ENCODE results near the gene TRPV4. TPM values are rescaled to one million over a fixed set of nuclear protein-coding genes. Genes with fewer than 3 reads are reported as not detected.

TRPV4 gene
- total RNA-seq, 4 donors from 2014 or later: not detected

GRCh38 chr12:109758426-109759420 lies 74.5 kb downstream of the TRPV4 start:
- no peak for DNase-seq

GRCh38 chr12:109757671-109758265 lies 75.4 kb downstream of the TRPV4 start:
- no peak overlapping the region for H3K27ac ChIP-seq
- H3K9me3 ChIP-seq: no peaks in the 10 kb centered on the region
- intact Hi-C loops (cut with DNase I; ENCODE audit: low total_unique reads): no loop called here
- no peak for ATAC-seq
- H3K4me3 ChIP-seq: no peak overlapping the region
- in situ Hi-C loops (cut with MboI; ENCODE audit: low sequenced_read_pairs in 4 of 4): no loop called here
- DNase-seq: no peak
- H3K27me3 ChIP-seq: no peaks in the 10 kb centered on the region
- no peaks in the 10 kb centered on the region for H3K4me1 ChIP-seq
- TF ChIP-seq POLR2A (IDR thresholded peaks at IDR 0.05) (no peak), CTCF (IDR thresholded peaks at IDR 0.05 in 4 of 5, conservative IDR thresholded peaks at IDR 0.05 in 1 of 5) (no peak)
- H3K36me3 ChIP-seq: no peaks in the 10 kb centered on the region

More at GRCh38 chr12:109758426-109759420, 74.5 kb downstream of the TRPV4 start:
- H3K9me3 ChIP-seq: no peaks in the 10 kb centered on the region
- no peak overlapping the region for H3K27ac ChIP-seq
- in situ Hi-C loops (cut with MboI; ENCODE audit: low sequenced_read_pairs in 4 of 4): no loop called here
- no peaks in the 10 kb centered on the region for H3K36me3 ChIP-seq
- TF ChIP-seq CTCF (IDR thresholded peaks at IDR 0.05 in 4 of 5, conservative IDR thresholded peaks at IDR 0.05 in 1 of 5): no peak
- TF ChIP-seq POLR2A (IDR thresholded peaks at IDR 0.05): no peak
- H3K4me1 ChIP-seq: no peaks in the 10 kb centered on the region
- no peak overlapping the region for H3K4me3 ChIP-seq
- no peaks in the 10 kb centered on the region for H3K27me3 ChIP-seq
- no peak for ATAC-seq
- intact Hi-C loops (cut with DNase I; ENCODE audit: low total_unique reads): no loop called here

- Histone ChIP-seq H3K4me1 (no peaks in the 10 kb centered on the region), H3K36me3 (no peaks in the 10 kb centered on the region), H3K27ac (no peak overlapping the region), H3K27me3 (no peaks in the 10 kb centered on the region), H3K4me3 (no peak overlapping the region), H3K9me3 (no peaks in the 10 kb centered on the region)
- no peak for DNase-seq
- in situ Hi-C loops (cut with MboI; ENCODE audit: low sequenced_read_pairs in 4 of 4): no loop called here
- intact Hi-C loops (cut with DNase I; ENCODE audit: low total_unique reads): no loop called here
- no peak for ATAC-seq
- TF ChIP-seq CTCF (IDR thresholded peaks at IDR 0.05 in 4 of 5, conservative IDR thresholded peaks at IDR 0.05 in 1 of 5): no peak
- TF ChIP-seq POLR2A (IDR thresholded peaks at IDR 0.05): no peak
Observed at GRCh38 chr12:109756457-109756856, 76.7 kb downstream of the TRPV4 start.

- H3K27me3 ChIP-seq: no peaks in the 10 kb centered on the region
- no peak overlapping the region for H3K4me3 ChIP-seq
- ATAC-seq: no peak
- no peaks in the 10 kb centered on the region for H3K4me1 ChIP-seq
- in situ Hi-C loops (cut with MboI; ENCODE audit: low sequenced_read_pairs in 4 of 4) (no loop called here), intact Hi-C loops (cut with DNase I; ENCODE audit: low total_unique reads) (no loop called here)
- TF ChIP-seq CTCF (IDR thresholded peaks at IDR 0.05 in 4 of 5, conservative IDR thresholded peaks at IDR 0.05 in 1 of 5): no peak
- no peak for TF ChIP-seq POLR2A (IDR thresholded peaks at IDR 0.05)
- H3K36me3 ChIP-seq: no peaks in the 10 kb centered on the region
- H3K9me3 ChIP-seq: no peaks in the 10 kb centered on the region
- no peak overlapping the region for H3K27ac ChIP-seq
- DNase-seq: no peak
Observed at GRCh38 chr12:109753959-109754358, 79.2 kb downstream of the TRPV4 start.
